H1 (cell line): ENCODE results near the gene CRTC3.

Experiments
- CTCF ChIP-seq, 3 experiments: IDR thresholded peaks; 1 replicate in 2 of 3; 2 replicates in 1 of 3; pipeline versions ENCODE4 v1.5.1 to v1.6.1; 2011; ENCODE audit warnings: low read length in 3 of 3, mild to moderate bottlenecking in 3 of 3, inconsistent platforms in 2 of 3, low read depth in 1 of 3, moderate library complexity in 1 of 3; ENCODE audit not compliant: insufficient read depth in 1 of 3; ENCODE audit errors: control extremely low read depth in 1 of 3
- EZH2 ChIP-seq: fragments of 200-600 bp; sonication (generic); IDR thresholded peaks from 2 replicates; pipeline ENCODE4 v1.7.1; 2012; ENCODE audit warnings: low read depth, mild to moderate bottlenecking, moderate library complexity, low read length, inconsistent platforms; ENCODE audit not compliant: severe bottlenecking
- POLR2AphosphoS5 ChIP-seq: IDR thresholded peaks from 2 replicates; pipeline ENCODE4 v1.6.1; 2011; ENCODE audit warnings: low read depth, low read length
- RXRA ChIP-seq: IDR thresholded peaks from 2 replicates; pipeline ENCODE4 v1.6.1; 2011; ENCODE audit warnings: low read depth, mild to moderate bottlenecking, low read length, moderate library complexity; ENCODE audit not compliant: insufficient read depth
- SIN3A ChIP-seq, 2 experiments: IDR thresholded peaks in 1 of 2; conservative IDR thresholded peaks in 1 of 2; 2 replicates each; pipeline ENCODE4 v1.6.1; 2011 to 2012; ENCODE audit warnings: low read length in 2 of 2, improper control_type of control experiment in 1 of 2, low read depth in 1 of 2, mild to moderate bottlenecking in 1 of 2
- TEAD4 ChIP-seq: IDR thresholded peaks from 2 replicates; pipeline ENCODE4 v1.6.1; 2012; ENCODE audit warnings: low read depth, low read length, inconsistent platforms, mixed read lengths

- TF ChIP-seq EZH2 (no peak), CTCF (IDR thresholded peaks at IDR 0.05; ENCODE audit: control extremely low read depth in 1 of 3, insufficient read depth in 1 of 3, low read depth in 1 of 3, low read length in 3 of 3) (no peak), POLR2AphosphoS5 (no peak), TEAD4 (no peak), RXRA (no peak), SIN3A (conservative IDR thresholded peaks at IDR 0.05 in 1 of 2, IDR thresholded peaks at IDR 0.05 in 1 of 2; ENCODE audit: low read depth in 1 of 2, low read length in 2 of 2) (no peak)
Observed at GRCh38 chr15:90690585-90690984, 160.9 kb downstream of the CRTC3 start.
